GM18951 (cell line): ENCODE results near the gene FAM200A.

ENCODE experiments used
- POLR2A ChIP-seq: IDR thresholded peaks from 4 replicates; pipeline ENCODE4 v1.6.1; 2011; ENCODE audit warnings: mild to moderate bottlenecking; ENCODE audit not compliant: insufficient read length, insufficient read depth; ENCODE audit errors: extremely low read depth
- in situ Hi-C: fragments of 300-500 bp; cut with MboI; formaldehyde crosslinking; loops from one replicate; pipeline ENCODE4 v1.12.0; 2022; ENCODE audit warnings: low sequenced_read_pairs, mixed read lengths, inconsistent platforms; ENCODE audit not compliant: unreplicated experiment

The FAM200A gene

GRCh38 chr7:99500637-99501009, 51.3 kb downstream of the FAM200A start:
- TF ChIP-seq POLR2A: no peak

GRCh38 chr7:99499721-99500636, 51.9 kb downstream of the FAM200A start, which contains the start of gene ZNF394:
ZNF394 (minus strand) TSS chr7:99500281; CDS start chr7:99500093, 188 bp downstream.
- in situ Hi-C loops: no loop called here
- TF ChIP-seq POLR2A: peak; percentile 69

More at GRCh38 chr7:99500637-99501009, 51.3 kb downstream of the FAM200A start:
- in situ Hi-C loops: no loop called here

- TF ChIP-seq POLR2A: no peak
- in situ Hi-C loops: no loop called here
These were observed 52.6 kb downstream of the FAM200A start for GRCh38 chr7:99499371-99499720.

- in situ Hi-C loops: no loop called here
- no peak for TF ChIP-seq POLR2A
These were observed 53.4 kb downstream of the FAM200A start for GRCh38 chr7:99498546-99498944.

GRCh38 chr7:99497766-99498545, 54.0 kb downstream of the FAM200A start:
- TF ChIP-seq POLR2A: no peak
- in situ Hi-C loops: no loop called here
